HepG2 (cell line): ENCODE measurements around the gene CASKIN1. TPM values are rescaled to one million over a fixed set of nuclear protein-coding genes. Genes with fewer than 3 reads are reported as not detected.

Experiments used
- AGO2 ChIP-seq: fragments of 200-400 bp; formaldehyde crosslinking; optimal IDR thresholded peaks from 2 replicates; pipeline ENCODE3; 2017; ENCODE audit warnings: mild to moderate bottlenecking, low read depth, low read length, moderate library complexity
- AKAP8 ChIP-seq: sonication (generic); formaldehyde crosslinking; IDR thresholded peaks from 2 replicates; pipeline ENCODE4 v1.5.1; 2020; ENCODE audit warnings: mild to moderate bottlenecking, missing genetic modification reagents
- CREB1 ChIP-seq, 2 experiments: fragments of 450-650 bp in 1 of 2; IDR thresholded peaks; 2 replicates each; pipeline ENCODE4 v1.6.1; 2016 to 2017; ENCODE audit warnings: control low read depth in 1 of 2, mild to moderate bottlenecking in 1 of 2, missing compliant biosample characterization in 1 of 2, missing genetic modification characterization in 1 of 2
- ELF1 ChIP-seq: sonication (generic); formaldehyde crosslinking; IDR thresholded peaks from 2 replicates; pipeline ENCODE4 v1.4.0; 2020; ENCODE audit warnings: missing genetic modification reagents
- MTA1 ChIP-seq: sonication (generic); formaldehyde crosslinking; IDR thresholded peaks from 2 replicates; pipeline ENCODE4 v1.4.0; 2020; ENCODE audit warnings: missing genetic modification reagents, mild to moderate bottlenecking, borderline replicate concordance
- NAIF1 ChIP-seq: sonication (generic); formaldehyde crosslinking; IDR thresholded peaks from 2 replicates; pipeline ENCODE4 v1.5.0; 2020; ENCODE audit warnings: mild to moderate bottlenecking, missing genetic modification reagents, borderline replicate concordance
- NCOA2 ChIP-seq: sonication (generic); formaldehyde crosslinking; IDR thresholded peaks from 2 replicates; pipeline ENCODE4 v1.8.0; 2022; ENCODE audit warnings: inconsistent platforms
- NR2C2 ChIP-seq: sonication (generic); formaldehyde crosslinking; IDR thresholded peaks from 2 replicates; pipeline ENCODE4 v1.4.0; 2020; ENCODE audit warnings: missing genetic modification reagents, mild to moderate bottlenecking, moderate library complexity, borderline replicate concordance
- SOX6 ChIP-seq, 2 experiments: fragments of 450-650 bp in 1 of 2; sonication (generic) in 1 of 2; formaldehyde crosslinking in 1 of 2; IDR thresholded peaks; 2 replicates each; pipeline versions ENCODE4 v1.4.0 to v1.6.1; 2017 to 2020; ENCODE audit warnings: antibody characterized with exemption in 1 of 2, mild to moderate bottlenecking in 1 of 2, missing genetic modification reagents in 1 of 2
- ZNF263 ChIP-seq: sonication (generic); formaldehyde crosslinking; IDR thresholded peaks from 2 replicates; pipeline ENCODE4 v1.4.0; 2020; ENCODE audit warnings: missing genetic modification reagents
- ZNF343 ChIP-seq: sonication (generic); formaldehyde crosslinking; IDR thresholded peaks from 2 replicates; pipeline ENCODE4 v1.4.0; 2020; ENCODE audit warnings: mild to moderate bottlenecking, missing genetic modification reagents
- ZNF552 ChIP-seq: sonication (generic); formaldehyde crosslinking; IDR thresholded peaks from 2 replicates; pipeline ENCODE4 v1.9.0; 2022; ENCODE audit warnings: missing genetic modification reagents, mild to moderate bottlenecking, borderline replicate concordance
- ZSCAN9 ChIP-seq: IDR thresholded peaks from 2 replicates; pipeline ENCODE4 v1.6.1; 2016; ENCODE audit warnings: borderline replicate concordance
- polyA plus RNA-seq, 8 experiments: library from polyadenylated mRNA; depleted of rRNA in 3 of 8; stranded (reverse) in 7 of 8; unstranded in 1 of 8; fragments of >200 nt; fragmentation: Illumina TruSeq in 4 of 8; extraction: Trizol in 4 of 8; gene quantifications; 2 replicates each; pipeline versions ENCODE4 v1.2.1 to v1.2.3, GENCODE V29; 2011 to 2016; ENCODE audit warnings: low read depth in 4 of 8, missing spikeins in 1 of 8, mixed read lengths in 1 of 8; ENCODE audit not compliant: insufficient read depth in 1 of 8
- total RNA-seq, 5 experiments: library from RNA; depleted of rRNA; stranded (reverse); fragments of >200 nt; fragmentation: Illumina TruSeq; extraction: Trizol; gene quantifications; 2 replicates each; pipeline ENCODE4 v1.2.3, GENCODE V29; 2016; ENCODE audit warnings: low read depth in 1 of 5
- TF ChIP-seq, protein P1 (sequence below): sonication (generic); formaldehyde crosslinking; IDR thresholded peaks from 2 replicates; pipeline ENCODE4 v1.4.0; 2020; ENCODE audit warnings: missing genetic modification reagents
- TF ChIP-seq, protein P2 (sequence below): sonication (generic); formaldehyde crosslinking; IDR thresholded peaks from 2 replicates; pipeline ENCODE4 v1.4.0; 2020; ENCODE audit warnings: mild to moderate bottlenecking, missing genetic modification reagents
- TF ChIP-seq, protein P3 (sequence below): IDR thresholded peaks from 2 replicates; pipeline ENCODE4 v1.6.1; 2016
- TF ChIP-seq, protein P4 (sequence below), 2 experiments: IDR thresholded peaks; 2 replicates each; pipeline ENCODE4 v1.6.1; 2011 to 2012; ENCODE audit warnings: low read length in 2 of 2, borderline replicate concordance in 1 of 2, low read depth in 1 of 2, mild to moderate bottlenecking in 1 of 2, moderate library complexity in 1 of 2

CASKIN1 gene
- total and polyA plus RNA-seq, 2 of the 13 experiments (the other 11 are each of a cell fraction or from before 2014, with no cell fraction given), result 1.2 to 2.2 TPM

DNA sequence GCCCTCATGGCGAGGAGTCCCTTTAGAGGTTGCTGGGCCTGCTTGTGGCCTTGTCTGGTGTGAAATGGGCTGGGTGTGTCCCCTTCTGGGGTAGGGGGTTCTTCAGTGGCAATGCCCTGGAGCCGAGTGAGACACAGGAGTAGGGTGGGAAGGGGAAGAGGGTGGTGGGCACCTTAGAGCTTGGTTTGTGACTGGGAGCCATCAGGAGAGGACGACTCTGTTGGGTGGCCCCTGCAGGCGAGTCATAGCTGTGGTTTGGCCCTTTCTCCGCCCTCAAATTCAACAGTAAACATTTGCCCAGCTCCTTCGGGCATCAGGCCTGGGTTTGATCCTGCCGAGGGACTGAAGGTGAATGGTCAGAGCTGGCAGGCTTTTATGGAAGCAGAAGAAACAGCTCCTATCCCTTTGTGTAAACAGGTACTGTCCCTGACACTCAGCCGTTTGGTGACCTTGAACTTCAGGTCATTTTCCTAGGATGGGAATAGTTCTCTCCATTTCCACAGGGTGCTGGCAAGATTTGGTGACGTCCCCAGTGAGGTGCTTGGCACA, 29.9 kb upstream of the CASKIN1 start (continued):
- TF ChIP-seq, protein P1, sequence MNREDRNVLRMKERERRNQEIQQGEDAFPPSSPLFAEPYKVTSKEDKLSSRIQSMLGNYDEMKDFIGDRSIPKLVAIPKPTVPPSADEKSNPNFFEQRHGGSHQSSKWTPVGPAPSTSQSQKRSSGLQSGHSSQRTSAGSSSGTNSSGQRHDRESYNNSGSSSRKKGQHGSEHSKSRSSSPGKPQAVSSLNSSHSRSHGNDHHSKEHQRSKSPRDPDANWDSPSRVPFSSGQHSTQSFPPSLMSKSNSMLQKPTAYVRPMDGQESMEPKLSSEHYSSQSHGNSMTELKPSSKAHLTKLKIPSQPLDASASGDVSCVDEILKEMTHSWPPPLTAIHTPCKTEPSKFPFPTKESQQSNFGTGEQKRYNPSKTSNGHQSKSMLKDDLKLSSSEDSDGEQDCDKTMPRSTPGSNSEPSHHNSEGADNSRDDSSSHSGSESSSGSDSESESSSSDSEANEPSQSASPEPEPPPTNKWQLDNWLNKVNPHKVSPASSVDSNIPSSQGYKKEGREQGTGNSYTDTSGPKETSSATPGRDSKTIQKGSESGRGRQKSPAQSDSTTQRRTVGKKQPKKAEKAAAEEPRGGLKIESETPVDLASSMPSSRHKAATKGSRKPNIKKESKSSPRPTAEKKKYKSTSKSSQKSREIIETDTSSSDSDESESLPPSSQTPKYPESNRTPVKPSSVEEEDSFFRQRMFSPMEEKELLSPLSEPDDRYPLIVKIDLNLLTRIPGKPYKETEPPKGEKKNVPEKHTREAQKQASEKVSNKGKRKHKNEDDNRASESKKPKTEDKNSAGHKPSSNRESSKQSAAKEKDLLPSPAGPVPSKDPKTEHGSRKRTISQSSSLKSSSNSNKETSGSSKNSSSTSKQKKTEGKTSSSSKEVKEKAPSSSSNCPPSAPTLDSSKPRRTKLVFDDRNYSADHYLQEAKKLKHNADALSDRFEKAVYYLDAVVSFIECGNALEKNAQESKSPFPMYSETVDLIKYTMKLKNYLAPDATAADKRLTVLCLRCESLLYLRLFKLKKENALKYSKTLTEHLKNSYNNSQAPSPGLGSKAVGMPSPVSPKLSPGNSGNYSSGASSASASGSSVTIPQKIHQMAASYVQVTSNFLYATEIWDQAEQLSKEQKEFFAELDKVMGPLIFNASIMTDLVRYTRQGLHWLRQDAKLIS (CRISPR knock-in tag), result 0 out of 2 replicates have a peak, but pooled peaks have one; percentile 47
- TF ChIP-seq, protein P2, sequence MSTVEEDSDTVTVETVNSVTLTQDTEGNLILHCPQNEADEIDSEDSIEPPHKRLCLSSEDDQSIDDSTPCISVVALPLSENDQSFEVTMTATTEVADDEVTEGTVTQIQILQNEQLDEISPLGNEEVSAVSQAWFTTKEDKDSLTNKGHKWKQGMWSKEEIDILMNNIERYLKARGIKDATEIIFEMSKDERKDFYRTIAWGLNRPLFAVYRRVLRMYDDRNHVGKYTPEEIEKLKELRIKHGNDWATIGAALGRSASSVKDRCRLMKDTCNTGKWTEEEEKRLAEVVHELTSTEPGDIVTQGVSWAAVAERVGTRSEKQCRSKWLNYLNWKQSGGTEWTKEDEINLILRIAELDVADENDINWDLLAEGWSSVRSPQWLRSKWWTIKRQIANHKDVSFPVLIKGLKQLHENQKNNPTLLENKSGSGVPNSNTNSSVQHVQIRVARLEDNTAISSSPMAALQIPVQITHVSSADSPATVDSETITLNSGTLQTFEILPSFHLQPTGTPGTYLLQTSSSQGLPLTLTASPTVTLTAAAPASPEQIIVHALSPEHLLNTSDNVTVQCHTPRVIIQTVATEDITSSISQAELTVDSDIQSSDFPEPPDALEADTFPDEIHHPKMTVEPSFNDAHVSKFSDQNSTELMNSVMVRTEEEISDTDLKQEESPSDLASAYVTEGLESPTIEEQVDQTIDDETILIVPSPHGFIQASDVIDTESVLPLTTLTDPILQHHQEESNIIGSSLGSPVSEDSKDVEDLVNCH (CRISPR knock-in tag), result no peak
- TF ChIP-seq, protein P3, sequence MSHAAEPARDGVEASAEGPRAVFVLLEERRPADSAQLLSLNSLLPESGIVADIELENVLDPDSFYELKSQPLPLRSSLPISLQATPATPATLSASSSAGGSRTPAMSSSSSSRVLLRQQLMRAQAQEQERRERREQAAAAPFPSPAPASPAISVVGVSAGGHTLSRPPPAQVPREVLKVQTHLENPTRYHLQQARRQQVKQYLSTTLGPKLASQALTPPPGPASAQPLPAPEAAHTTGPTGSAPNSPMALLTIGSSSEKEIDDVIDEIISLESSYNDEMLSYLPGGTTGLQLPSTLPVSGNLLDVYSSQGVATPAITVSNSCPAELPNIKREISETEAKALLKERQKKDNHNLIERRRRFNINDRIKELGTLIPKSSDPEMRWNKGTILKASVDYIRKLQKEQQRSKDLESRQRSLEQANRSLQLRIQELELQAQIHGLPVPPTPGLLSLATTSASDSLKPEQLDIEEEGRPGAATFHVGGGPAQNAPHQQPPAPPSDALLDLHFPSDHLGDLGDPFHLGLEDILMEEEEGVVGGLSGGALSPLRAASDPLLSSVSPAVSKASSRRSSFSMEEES, result peak; percentile 29; the same call in 1 of the 2 replicates
- TF ChIP-seq AKAP8 (peak; percentile 87), CREB1 (IDR thresholded peaks at IDR 0.05) (no peak), CREB1 (CRISPR knock-in tag; IDR thresholded peaks at IDR 0.05) (peak; percentile 62), ZNF552 (no peak), NCOA2 (CRISPR knock-in tag) (peak; percentile 79), ZNF263 (CRISPR knock-in tag) (no peak), NAIF1 (CRISPR knock-in tag) (no peak), AGO2 (no peak), NR2C2 (CRISPR knock-in tag) (peak; percentile 54; the same call in 1 of the 2 replicates), SOX6 (IDR thresholded peaks at IDR 0.05) (no peak), SOX6 (CRISPR knock-in tag; IDR thresholded peaks at IDR 0.05) (peak; percentile 67), ELF1 (CRISPR knock-in tag) (peak; percentile 39; the same call in 1 of the 2 replicates), ZSCAN9 (CRISPR knock-in tag) (0 out of 2 replicates have a peak, but pooled peaks have one; percentile 38), MTA1 (CRISPR knock-in tag) (peak; percentile 75; the same call in 1 of the 2 replicates), ZNF343 (CRISPR knock-in tag) (no peak)
- TF ChIP-seq, protein P4, sequence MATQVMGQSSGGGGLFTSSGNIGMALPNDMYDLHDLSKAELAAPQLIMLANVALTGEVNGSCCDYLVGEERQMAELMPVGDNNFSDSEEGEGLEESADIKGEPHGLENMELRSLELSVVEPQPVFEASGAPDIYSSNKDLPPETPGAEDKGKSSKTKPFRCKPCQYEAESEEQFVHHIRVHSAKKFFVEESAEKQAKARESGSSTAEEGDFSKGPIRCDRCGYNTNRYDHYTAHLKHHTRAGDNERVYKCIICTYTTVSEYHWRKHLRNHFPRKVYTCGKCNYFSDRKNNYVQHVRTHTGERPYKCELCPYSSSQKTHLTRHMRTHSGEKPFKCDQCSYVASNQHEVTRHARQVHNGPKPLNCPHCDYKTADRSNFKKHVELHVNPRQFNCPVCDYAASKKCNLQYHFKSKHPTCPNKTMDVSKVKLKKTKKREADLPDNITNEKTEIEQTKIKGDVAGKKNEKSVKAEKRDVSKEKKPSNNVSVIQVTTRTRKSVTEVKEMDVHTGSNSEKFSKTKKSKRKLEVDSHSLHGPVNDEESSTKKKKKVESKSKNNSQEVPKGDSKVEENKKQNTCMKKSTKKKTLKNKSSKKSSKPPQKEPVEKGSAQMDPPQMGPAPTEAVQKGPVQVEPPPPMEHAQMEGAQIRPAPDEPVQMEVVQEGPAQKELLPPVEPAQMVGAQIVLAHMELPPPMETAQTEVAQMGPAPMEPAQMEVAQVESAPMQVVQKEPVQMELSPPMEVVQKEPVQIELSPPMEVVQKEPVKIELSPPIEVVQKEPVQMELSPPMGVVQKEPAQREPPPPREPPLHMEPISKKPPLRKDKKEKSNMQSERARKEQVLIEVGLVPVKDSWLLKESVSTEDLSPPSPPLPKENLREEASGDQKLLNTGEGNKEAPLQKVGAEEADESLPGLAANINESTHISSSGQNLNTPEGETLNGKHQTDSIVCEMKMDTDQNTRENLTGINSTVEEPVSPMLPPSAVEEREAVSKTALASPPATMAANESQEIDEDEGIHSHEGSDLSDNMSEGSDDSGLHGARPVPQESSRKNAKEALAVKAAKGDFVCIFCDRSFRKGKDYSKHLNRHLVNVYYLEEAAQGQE (IDR thresholded peaks at IDR 0.05; ENCODE audit: borderline replicate concordance in 1 of 2, low read depth in 1 of 2, low read length in 2 of 2), result 0 out of 4 replicates have a peak, but pooled peaks of 1 of the 2 experiments have one; percentile 22
